ENCODE data around the gene EDN3.

The EDN3 gene

DNA sequence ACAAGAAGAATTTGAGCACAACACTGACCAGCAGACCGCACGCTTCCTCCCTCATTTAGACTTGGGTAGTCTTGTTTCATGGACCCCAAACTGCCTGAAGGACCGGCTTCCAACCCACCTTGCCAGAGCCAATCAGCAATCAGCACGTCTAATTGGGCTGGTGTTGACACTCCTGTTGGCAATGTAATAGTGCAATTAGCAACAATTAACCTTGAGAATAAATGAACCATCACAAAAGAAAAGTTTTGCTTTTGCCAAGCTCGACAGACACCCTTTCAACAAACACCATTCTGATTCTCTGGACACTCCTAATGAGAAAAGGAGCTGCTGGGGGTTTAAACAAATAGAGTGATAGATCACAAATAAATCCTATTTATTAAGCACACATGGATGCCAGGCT lies 61.0 kb downstream of the EDN3 start:
- no peak for DNase-seq (ENCODE audit: low read depth in 2 of 2)
- TF ChIP-seq, protein P1, sequence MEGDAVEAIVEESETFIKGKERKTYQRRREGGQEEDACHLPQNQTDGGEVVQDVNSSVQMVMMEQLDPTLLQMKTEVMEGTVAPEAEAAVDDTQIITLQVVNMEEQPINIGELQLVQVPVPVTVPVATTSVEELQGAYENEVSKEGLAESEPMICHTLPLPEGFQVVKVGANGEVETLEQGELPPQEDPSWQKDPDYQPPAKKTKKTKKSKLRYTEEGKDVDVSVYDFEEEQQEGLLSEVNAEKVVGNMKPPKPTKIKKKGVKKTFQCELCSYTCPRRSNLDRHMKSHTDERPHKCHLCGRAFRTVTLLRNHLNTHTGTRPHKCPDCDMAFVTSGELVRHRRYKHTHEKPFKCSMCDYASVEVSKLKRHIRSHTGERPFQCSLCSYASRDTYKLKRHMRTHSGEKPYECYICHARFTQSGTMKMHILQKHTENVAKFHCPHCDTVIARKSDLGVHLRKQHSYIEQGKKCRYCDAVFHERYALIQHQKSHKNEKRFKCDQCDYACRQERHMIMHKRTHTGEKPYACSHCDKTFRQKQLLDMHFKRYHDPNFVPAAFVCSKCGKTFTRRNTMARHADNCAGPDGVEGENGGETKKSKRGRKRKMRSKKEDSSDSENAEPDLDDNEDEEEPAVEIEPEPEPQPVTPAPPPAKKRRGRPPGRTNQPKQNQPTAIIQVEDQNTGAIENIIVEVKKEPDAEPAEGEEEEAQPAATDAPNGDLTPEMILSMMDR (IDR thresholded peaks at IDR 0.05; ENCODE audit: low read depth, low read length): no peak
- no peak overlapping the region for H3K4me3 ChIP-seq (replicated peaks in 1 of 2; ENCODE audit: low read depth in 2 of 2, low read length in 2 of 2)

DNA sequence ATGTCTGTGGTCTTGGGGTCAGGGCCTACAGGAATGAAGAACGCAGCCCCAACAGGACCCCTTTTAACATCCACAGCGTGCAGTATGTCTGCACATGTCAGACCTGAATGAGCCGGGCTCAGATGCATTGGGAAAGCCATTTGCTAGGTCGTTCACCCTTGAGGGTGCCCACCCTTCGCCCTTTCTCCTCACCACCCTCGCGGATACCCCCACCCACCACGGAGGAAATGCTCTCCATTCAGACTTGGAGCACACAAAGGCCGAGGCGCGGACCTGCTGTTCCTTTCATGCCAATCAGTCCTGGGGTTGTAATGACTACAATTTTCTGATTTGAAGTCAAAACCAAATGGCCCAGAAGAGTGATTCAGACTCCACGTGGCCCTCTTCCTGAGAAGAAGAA lies 62.7 kb downstream of the EDN3 start:
- no peak for DNase-seq (ENCODE audit: low read depth in 2 of 2)
- TF ChIP-seq, protein P1 (IDR thresholded peaks at IDR 0.05; ENCODE audit: low read depth, low read length): no peak
- H3K4me3 ChIP-seq (replicated peaks in 1 of 2; ENCODE audit: low read depth in 2 of 2, low read length in 2 of 2): no peak overlapping the region

DNA sequence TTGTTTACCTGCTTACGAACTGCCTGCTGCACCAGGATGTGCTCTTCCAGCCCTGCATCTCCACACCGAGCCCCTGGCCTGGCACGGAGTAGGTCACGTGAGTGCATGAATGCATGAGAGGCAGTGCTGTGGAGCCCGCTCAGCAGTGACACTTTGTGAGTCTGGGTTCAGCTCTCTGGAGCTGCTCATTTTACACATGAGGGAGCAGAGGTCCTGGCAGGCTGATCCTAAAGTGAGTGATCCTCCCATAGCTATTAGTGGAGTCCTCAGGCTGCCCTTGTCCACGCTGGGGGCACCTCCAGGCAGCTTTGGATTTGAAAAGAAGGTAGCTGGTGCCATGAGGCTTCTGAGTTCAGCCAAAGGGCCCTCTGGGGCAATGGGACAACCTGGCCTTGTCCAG lies 64.2 kb downstream of the EDN3 start:
- TF ChIP-seq, protein P1 (IDR thresholded peaks at IDR 0.05; ENCODE audit: low read depth, low read length): no peak
- no peak for DNase-seq (ENCODE audit: low read depth in 2 of 2)
- no peak overlapping the region for H3K4me3 ChIP-seq (replicated peaks in 1 of 2; ENCODE audit: low read depth in 2 of 2, low read length in 2 of 2)

DNA sequence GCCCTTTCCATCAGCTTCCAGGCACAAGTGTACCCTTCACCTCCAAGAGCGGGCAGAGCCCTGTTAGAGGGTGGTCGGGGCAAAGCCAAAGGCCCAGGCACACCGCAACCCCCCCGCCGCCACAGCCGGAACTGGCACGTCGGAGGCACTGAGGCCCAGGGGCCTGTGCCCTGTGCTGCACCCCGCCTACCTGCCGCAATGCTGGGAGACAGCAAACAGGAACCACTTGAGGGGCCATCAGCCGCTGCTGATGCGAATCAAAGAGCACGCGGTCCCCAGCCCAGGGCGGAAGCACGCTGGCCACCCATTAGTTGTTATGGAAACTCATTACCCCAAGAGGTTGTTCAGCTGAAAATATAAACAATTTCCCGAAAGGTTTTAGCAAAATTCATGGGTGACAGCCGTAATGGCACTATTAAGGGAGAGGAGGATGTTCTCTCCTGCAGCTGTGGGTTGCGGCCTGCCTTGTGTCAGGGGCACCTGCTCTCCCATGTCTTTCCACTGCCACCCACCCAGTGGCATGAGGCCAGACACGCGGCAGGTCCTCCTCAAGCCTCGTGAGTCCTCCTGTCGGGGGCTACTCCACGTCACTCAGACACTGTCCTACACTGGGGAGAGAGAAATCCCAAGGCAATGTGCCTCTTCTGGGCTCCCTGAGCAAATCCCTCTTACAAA lies 65.3 kb downstream of the EDN3 start:
- H3K4me3 ChIP-seq (replicated peaks in 1 of 2; ENCODE audit: low read depth in 2 of 2, low read length in 2 of 2): no peak overlapping the region
- TF ChIP-seq, protein P1 (IDR thresholded peaks at IDR 0.05; ENCODE audit: low read depth, low read length): no peak

DNA sequence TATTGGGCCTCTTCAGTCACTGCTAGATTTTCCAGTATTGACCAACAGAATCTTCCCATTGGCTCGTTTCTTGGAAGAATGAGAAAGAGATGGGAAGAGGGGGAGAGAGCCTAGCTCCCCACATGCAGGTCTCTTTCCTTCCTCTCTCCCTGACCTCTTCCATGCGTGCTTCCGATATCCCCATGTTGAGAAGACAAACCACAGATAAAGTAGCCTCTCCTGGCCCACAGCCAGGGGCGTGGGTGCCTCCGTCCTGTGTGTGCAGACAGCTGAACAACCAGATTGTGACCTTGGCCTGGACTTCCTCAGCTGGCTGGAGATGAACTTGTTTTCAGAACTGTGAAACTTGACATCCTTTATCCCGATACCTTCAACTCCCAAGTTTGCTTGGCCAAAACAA lies 71.0 kb downstream of the EDN3 start:
- no peak for DNase-seq (ENCODE audit: low read depth in 2 of 2)
- H3K4me3 ChIP-seq (replicated peaks in 1 of 2; ENCODE audit: low read depth in 2 of 2, low read length in 2 of 2): no peak overlapping the region
- TF ChIP-seq, protein P1 (IDR thresholded peaks at IDR 0.05; ENCODE audit: low read depth, low read length): no peak

More for the DNA sequence above, 65.3 kb downstream of the EDN3 start:
- no peak for DNase-seq (ENCODE audit: low read depth in 2 of 2)

DNA sequence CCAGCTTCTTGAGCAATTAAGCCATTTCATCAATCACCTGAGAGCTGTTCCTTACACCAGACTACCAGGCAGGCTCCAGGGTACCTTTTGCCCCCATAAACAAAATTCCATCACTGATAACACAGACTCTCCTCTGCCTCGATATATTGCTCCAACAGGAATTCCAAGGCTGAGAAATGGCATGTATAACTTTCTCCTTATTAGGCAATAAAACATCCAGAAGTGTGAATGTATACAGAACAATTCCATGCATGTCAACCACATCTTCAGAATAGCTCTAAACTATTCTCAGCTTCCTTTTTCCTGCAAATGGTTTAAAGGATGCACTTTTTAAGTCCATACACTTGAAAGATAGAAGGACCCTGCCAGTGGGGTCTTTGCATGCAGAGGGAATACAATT lies 73.8 kb downstream of the EDN3 start:
- no peak overlapping the region for H3K4me3 ChIP-seq (replicated peaks in 1 of 2; ENCODE audit: low read depth in 2 of 2, low read length in 2 of 2)
- DNase-seq (ENCODE audit: low read depth in 2 of 2): no peak
- TF ChIP-seq, protein P1 (IDR thresholded peaks at IDR 0.05; ENCODE audit: low read depth, low read length): no peak

DNA sequence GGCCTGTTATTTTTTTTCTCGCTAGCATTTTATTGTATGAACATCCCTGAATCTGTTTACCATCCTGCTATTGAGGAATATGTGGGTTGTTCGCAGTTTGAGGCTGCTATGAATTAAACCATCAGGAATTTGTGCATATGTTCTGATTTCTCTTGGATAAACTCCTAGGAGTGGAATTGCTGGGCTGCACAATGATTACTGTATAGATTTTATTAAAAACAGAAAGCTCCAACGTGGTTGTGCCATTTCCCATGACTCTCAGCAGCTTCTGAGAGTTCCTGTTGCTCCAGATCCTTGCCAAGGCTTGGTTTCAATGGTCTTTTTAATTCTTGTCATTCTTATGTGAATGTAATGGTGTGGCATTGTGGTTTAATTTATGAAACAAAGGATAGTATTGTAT lies 75.1 kb downstream of the EDN3 start:
- TF ChIP-seq, protein P1 (IDR thresholded peaks at IDR 0.05; ENCODE audit: low read depth, low read length): no peak
- no peak overlapping the region for H3K4me3 ChIP-seq (replicated peaks in 1 of 2; ENCODE audit: low read depth in 2 of 2, low read length in 2 of 2)
- no peak for DNase-seq (ENCODE audit: low read depth in 2 of 2)

Measured in cardiac fibroblast (primary cell).